WTC11 (cell line): ENCODE results near the gene CRTC3. TPM values are rescaled to one million over a fixed set of nuclear protein-coding genes. Genes with fewer than 3 reads are reported as not detected.
"Not testable (repeated sequence)": the region's sequence is repeated elsewhere in the genome, so short reads cannot be mapped to it uniquely, and the experiment has no call there.

ENCODE experiments used
- ATAC-seq: fragments of 200-7000 bp; cut with Tn5 transposase; 2 replicates; pipeline ENCODE4 v1.10.0; 2021; ENCODE audit warnings: mild to moderate bottlenecking, moderate library complexity
- CTCF ChIA-PET: fragments of 300-600 bp; sonication (Branson Sonifier 250); formaldehyde crosslinking; loops from one replicate; lab custom pipeline; 2021; ENCODE audit warnings: antibody characterized with exemption; lab: Charles Lee
- POLR2A ChIA-PET: fragments of 350-600 bp; sonication (Branson Sonifier 250); formaldehyde crosslinking; loops from one replicate; lab custom pipeline; 2021; ENCODE audit warnings: antibody characterized with exemption; lab: Charles Lee
- DNase-seq: peaks from one replicate; pipeline ENCODE4 v3.0.0; 2021; ENCODE audit warnings: low spot score
- H3K27ac Mint-ChIP-seq: 2 replicates; pipeline ENCODE4 v1.8.0; 2021; ENCODE audit warnings: mixed read lengths
- H3K27me3 Mint-ChIP-seq: 2 replicates; pipeline ENCODE4 v1.8.0; 2021; ENCODE audit warnings: low read depth, mild to moderate bottlenecking, moderate library complexity, mixed read lengths
- H3K36me3 Mint-ChIP-seq: 2 replicates; pipeline ENCODE4 v1.8.0; 2021; ENCODE audit warnings: mixed read lengths
- H3K4me1 Mint-ChIP-seq: 2 replicates; pipeline ENCODE4 v1.8.0; 2022; ENCODE audit warnings: mixed read lengths
- H3K4me3 Mint-ChIP-seq: 2 replicates; pipeline ENCODE4 v1.8.0; 2021; ENCODE audit warnings: mild to moderate bottlenecking, moderate library complexity, mixed read lengths
- H3K9me3 Mint-ChIP-seq: 2 replicates; pipeline ENCODE4 v1.8.0; 2021; ENCODE audit warnings: mixed read lengths
- EMX1 ChIP-seq: fragments of 250-450 bp; sonication (Bioruptor Pico); IDR thresholded peaks from 2 replicates; pipeline ENCODE4 v1.8.0; 2021; ENCODE audit warnings: mild to moderate bottlenecking
- FOXK1 ChIP-seq: sonication (generic); formaldehyde crosslinking; IDR thresholded peaks from 2 replicates; pipeline ENCODE4 v1.8.0; 2022; ENCODE audit warnings: mild to moderate bottlenecking, moderate library complexity, missing genetic modification reagents
- GRHL2 ChIP-seq: fragments of 250-450 bp; sonication (Bioruptor Pico); IDR thresholded peaks from 2 replicates; pipeline ENCODE4 v1.8.0; 2022; ENCODE audit warnings: mild to moderate bottlenecking, moderate library complexity; ENCODE audit not compliant: insufficient replicate concordance, severe bottlenecking
- JUN ChIP-seq: sonication (generic); formaldehyde crosslinking; IDR thresholded peaks from 2 replicates; pipeline ENCODE4 v1.8.0; 2023; ENCODE audit warnings: mild to moderate bottlenecking, missing genetic modification reagents
- NFATC4 ChIP-seq: fragments of 250-450 bp; sonication (Bioruptor Pico); IDR thresholded peaks from 2 replicates; pipeline ENCODE4 v1.9.0; 2021; ENCODE audit warnings: mild to moderate bottlenecking
- TCF7 ChIP-seq: sonication (generic); formaldehyde crosslinking; IDR thresholded peaks from 2 replicates; pipeline ENCODE4 v1.8.0; 2022; ENCODE audit warnings: mild to moderate bottlenecking, low read depth, missing genetic modification reagents, moderate library complexity
- ZNF317 ChIP-seq: sonication (generic); formaldehyde crosslinking; IDR thresholded peaks from 2 replicates; pipeline ENCODE4 v1.8.1; 2023; ENCODE audit warnings: low read depth, mild to moderate bottlenecking, moderate library complexity, missing genetic modification reagents, borderline replicate concordance
- ZNF416 ChIP-seq: fragments of 250-450 bp; sonication (Bioruptor Pico); IDR thresholded peaks from 2 replicates; pipeline ENCODE4 v1.9.0; 2021; ENCODE audit warnings: mild to moderate bottlenecking, inconsistent platforms
- total RNA-seq: library from RNA; stranded (reverse); gene quantifications from 3 replicates; pipeline ENCODE4 v1.2.3, GENCODE V29; 2021
- TF ChIP-seq, protein P1 (sequence below): fragments of 200-600 bp; IDR thresholded peaks from 2 replicates; pipeline ENCODE4 v1.8.0; 2022; ENCODE audit warnings: antibody characterized with exemption
- TF ChIP-seq, protein P2 (sequence below): sonication (generic); formaldehyde crosslinking; IDR thresholded peaks from 2 replicates; pipeline ENCODE4 v1.8.0; 2023; ENCODE audit warnings: mild to moderate bottlenecking, missing genetic modification reagents
- TF ChIP-seq, protein P3 (sequence below): sonication (generic); formaldehyde crosslinking; conservative IDR thresholded peaks from 2 replicates; pipeline ENCODE4 v1.8.1; 2023; ENCODE audit warnings: mild to moderate bottlenecking, low read depth, missing genetic modification reagents, moderate library complexity

Gene CRTC3
- total RNA-seq, 1 experiment from 2014 or later = 8.4 TPM

DNA sequence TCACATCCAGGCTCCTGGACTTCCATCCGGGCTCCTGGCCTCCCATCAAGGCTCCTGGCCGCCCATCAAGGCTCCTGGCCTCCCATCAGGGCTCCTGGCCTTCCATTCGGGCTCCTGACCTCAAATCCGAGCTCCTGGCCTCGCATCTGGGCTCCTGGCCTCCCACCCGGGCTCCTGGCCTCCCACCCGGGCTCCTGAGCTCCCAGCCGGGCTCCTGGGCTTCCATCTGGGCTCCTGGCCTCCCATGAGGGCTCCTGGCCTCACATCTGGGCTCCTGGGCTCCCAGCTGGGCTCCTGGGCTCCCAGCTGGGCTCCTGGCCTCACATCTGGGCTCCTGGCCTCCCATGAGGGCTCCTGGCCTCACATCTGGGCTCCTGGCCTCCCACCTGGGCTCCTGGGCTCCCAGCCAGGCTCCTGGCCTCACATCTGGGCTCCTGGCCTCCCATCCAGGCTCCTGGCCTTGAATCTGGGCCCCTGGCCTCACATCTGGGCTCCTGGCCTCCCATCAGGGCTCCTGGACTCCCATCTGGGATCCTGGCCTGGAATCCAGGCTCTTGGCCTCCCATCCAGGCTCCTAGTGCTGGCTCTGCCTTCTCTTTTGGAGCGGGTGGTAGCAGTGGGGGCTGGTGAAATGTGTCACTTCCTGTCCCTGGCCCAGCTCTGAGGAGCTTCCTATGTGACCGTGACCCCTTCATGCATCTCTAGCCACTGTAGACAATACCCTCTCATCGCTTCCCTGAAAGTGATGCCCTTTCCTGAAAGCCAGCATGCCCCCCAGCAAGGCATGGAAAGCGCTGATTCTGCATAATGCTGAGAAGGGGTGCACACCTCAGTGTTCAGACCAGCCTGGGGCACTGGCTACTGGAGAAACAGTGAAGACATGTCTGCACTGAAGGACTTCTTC is 124.8 kb downstream of the CRTC3 start:
- Mint-ChIP-seq H3K36me3 (no peaks in the 10 kb centered on the region), H3K27ac (no peak overlapping the region), H3K4me1 (peaks cover 4% of the 10 kb centered on the region), H3K4me3 (no peak overlapping the region), H3K9me3 (no peaks in the 10 kb centered on the region), H3K27me3 (no peaks in the 10 kb centered on the region; the same call in none of the 2 replicates)
- ChIA-PET POLR2A (no interaction called here), CTCF (interaction anchor here (0.7 to 1.4 kb wide), 4 partner anchors 12 to 278 kb away, joined by 3 to 4 read pairs (median 3); partner anchors contain the start of gene HDDC3)
- ATAC-seq (no peak), DNase-seq (no peak)
- TF ChIP-seq TCF7 (CRISPR knock-in tag) = no peak
- TF ChIP-seq, protein P1, sequence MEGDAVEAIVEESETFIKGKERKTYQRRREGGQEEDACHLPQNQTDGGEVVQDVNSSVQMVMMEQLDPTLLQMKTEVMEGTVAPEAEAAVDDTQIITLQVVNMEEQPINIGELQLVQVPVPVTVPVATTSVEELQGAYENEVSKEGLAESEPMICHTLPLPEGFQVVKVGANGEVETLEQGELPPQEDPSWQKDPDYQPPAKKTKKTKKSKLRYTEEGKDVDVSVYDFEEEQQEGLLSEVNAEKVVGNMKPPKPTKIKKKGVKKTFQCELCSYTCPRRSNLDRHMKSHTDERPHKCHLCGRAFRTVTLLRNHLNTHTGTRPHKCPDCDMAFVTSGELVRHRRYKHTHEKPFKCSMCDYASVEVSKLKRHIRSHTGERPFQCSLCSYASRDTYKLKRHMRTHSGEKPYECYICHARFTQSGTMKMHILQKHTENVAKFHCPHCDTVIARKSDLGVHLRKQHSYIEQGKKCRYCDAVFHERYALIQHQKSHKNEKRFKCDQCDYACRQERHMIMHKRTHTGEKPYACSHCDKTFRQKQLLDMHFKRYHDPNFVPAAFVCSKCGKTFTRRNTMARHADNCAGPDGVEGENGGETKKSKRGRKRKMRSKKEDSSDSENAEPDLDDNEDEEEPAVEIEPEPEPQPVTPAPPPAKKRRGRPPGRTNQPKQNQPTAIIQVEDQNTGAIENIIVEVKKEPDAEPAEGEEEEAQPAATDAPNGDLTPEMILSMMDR = no peak
- TF ChIP-seq, all 79 proteins: peak for 0

DNA sequence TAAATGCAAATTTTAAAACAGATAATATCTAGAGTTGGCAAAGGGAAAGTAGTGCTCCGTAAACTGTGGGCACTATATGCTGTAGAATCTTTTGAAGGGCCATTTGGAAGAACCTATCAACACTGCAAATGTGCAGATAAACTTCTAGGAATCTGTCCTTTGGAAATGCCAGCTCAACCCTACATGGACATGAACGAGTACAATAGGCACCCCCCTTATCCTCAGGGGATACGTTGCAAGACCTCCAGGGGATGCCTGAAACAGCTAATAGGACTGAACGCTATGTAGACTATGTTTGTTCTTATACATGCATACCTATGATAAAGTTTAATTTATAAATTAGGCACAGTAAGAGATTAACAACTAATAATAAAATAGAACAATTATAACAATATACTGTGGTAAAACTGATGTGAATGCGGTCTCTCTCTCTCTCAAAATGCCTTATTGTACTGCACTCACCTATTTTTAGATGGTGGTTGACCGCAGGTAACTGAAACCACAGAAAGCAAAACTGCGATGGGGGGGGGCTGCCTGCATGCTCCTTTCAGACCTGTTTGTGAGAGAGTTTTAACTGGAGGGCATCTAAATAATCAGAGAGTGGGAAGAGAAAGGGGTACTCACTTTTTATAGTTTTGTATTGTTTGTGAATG is 127.9 kb downstream of the CRTC3 start:
- H3K27ac Mint-ChIP-seq, ATAC-seq, H3K27me3 Mint-ChIP-seq, DNase-seq, H3K9me3 Mint-ChIP-seq, H3K4me3 Mint-ChIP-seq, POLR2A ChIA-PET, H3K36me3 Mint-ChIP-seq: not testable (repeated sequence)
- H3K4me1 Mint-ChIP-seq = peaks cover 11% of the 10 kb centered on the region
- CTCF ChIA-PET = interaction anchor here (3.4 kb wide), 1 partner anchor 10 kb away, joined by 14 read pairs; no protein-coding TSS in a partner anchor

DNA sequence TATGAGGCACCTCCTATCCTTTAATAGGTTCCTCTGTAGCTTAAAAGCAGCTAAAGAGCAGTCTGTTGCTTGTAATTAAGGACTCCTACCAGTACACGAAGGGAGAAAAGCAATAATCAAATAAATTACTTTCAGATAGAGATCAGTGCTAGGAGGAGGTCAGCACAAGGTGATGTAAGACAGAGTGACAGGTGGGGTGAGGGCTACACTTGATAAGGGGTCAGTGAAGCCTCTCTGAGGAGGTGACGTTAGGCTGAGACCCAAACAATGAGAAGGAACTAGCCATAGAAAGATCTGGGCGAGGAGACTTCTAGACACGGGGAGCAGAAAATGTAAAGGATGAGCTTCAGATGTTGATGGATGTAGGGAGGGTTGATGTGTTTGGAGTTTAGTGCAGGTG is 129.8 kb downstream of the CRTC3 start:
- DNase-seq (no peak), ATAC-seq (no peak)
- H3K27ac Mint-ChIP-seq = no peak overlapping the region
- H3K9me3 Mint-ChIP-seq = no peaks in the 10 kb centered on the region
- H3K4me3 Mint-ChIP-seq = no peak overlapping the region
- H3K4me1 Mint-ChIP-seq = peaks cover 11% of the 10 kb centered on the region
- no peaks in the 10 kb centered on the region for H3K36me3 Mint-ChIP-seq
- H3K27me3 Mint-ChIP-seq = no peaks in the 10 kb centered on the region; the same call in none of the 2 replicates
- CTCF ChIA-PET = interaction anchor here (0.6 to 3.4 kb wide), 2 partner anchors 12 to 53 kb away, joined by 3 to 14 read pairs; no protein-coding TSS in a partner anchor
- POLR2A ChIA-PET = no interaction called here
- TF ChIP-seq FOXK1 (CRISPR knock-in tag) = no peak
- no peak for TF ChIP-seq GRHL2 (CRISPR knock-in tag)
- TF ChIP-seq, protein P2, sequence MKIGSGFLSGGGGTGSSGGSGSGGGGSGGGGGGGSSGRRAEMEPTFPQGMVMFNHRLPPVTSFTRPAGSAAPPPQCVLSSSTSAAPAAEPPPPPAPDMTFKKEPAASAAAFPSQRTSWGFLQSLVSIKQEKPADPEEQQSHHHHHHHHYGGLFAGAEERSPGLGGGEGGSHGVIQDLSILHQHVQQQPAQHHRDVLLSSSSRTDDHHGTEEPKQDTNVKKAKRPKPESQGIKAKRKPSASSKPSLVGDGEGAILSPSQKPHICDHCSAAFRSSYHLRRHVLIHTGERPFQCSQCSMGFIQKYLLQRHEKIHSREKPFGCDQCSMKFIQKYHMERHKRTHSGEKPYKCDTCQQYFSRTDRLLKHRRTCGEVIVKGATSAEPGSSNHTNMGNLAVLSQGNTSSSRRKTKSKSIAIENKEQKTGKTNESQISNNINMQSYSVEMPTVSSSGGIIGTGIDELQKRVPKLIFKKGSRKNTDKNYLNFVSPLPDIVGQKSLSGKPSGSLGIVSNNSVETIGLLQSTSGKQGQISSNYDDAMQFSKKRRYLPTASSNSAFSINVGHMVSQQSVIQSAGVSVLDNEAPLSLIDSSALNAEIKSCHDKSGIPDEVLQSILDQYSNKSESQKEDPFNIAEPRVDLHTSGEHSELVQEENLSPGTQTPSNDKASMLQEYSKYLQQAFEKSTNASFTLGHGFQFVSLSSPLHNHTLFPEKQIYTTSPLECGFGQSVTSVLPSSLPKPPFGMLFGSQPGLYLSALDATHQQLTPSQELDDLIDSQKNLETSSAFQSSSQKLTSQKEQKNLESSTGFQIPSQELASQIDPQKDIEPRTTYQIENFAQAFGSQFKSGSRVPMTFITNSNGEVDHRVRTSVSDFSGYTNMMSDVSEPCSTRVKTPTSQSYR (CRISPR knock-in tag) = no peak
- TF ChIP-seq ZNF317 (CRISPR knock-in tag) = no peak
- no peak for TF ChIP-seq EMX1 (CRISPR knock-in tag)
- no peak for TF ChIP-seq NFATC4 (CRISPR knock-in tag)
- TF ChIP-seq JUN (CRISPR knock-in tag) = no peak
- TF ChIP-seq ZNF416 (CRISPR knock-in tag) = no peak
- TF ChIP-seq, protein P3, sequence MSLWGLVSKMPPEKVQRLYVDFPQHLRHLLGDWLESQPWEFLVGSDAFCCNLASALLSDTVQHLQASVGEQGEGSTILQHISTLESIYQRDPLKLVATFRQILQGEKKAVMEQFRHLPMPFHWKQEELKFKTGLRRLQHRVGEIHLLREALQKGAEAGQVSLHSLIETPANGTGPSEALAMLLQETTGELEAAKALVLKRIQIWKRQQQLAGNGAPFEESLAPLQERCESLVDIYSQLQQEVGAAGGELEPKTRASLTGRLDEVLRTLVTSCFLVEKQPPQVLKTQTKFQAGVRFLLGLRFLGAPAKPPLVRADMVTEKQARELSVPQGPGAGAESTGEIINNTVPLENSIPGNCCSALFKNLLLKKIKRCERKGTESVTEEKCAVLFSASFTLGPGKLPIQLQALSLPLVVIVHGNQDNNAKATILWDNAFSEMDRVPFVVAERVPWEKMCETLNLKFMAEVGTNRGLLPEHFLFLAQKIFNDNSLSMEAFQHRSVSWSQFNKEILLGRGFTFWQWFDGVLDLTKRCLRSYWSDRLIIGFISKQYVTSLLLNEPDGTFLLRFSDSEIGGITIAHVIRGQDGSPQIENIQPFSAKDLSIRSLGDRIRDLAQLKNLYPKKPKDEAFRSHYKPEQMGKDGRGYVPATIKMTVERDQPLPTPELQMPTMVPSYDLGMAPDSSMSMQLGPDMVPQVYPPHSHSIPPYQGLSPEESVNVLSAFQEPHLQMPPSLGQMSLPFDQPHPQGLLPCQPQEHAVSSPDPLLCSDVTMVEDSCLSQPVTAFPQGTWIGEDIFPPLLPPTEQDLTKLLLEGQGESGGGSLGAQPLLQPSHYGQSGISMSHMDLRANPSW (CRISPR knock-in tag) = no peak
- TF ChIP-seq, all 79 proteins: peak for 0
